ENCODE data around the gene EPS15.

- TF ChIP-seq ZNF146 (tag by site-specific recombination; IDR thresholded peaks at IDR 0.05) = no peak
- no peak for TF ChIP-seq ZNF571 (tag by site-specific recombination; IDR thresholded peaks at IDR 0.05)
- TF ChIP-seq, protein P1, sequence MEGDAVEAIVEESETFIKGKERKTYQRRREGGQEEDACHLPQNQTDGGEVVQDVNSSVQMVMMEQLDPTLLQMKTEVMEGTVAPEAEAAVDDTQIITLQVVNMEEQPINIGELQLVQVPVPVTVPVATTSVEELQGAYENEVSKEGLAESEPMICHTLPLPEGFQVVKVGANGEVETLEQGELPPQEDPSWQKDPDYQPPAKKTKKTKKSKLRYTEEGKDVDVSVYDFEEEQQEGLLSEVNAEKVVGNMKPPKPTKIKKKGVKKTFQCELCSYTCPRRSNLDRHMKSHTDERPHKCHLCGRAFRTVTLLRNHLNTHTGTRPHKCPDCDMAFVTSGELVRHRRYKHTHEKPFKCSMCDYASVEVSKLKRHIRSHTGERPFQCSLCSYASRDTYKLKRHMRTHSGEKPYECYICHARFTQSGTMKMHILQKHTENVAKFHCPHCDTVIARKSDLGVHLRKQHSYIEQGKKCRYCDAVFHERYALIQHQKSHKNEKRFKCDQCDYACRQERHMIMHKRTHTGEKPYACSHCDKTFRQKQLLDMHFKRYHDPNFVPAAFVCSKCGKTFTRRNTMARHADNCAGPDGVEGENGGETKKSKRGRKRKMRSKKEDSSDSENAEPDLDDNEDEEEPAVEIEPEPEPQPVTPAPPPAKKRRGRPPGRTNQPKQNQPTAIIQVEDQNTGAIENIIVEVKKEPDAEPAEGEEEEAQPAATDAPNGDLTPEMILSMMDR (tag by site-specific recombination; IDR thresholded peaks at IDR 0.05) = no peak
- no peak for TF ChIP-seq ZNF239 (tag by site-specific recombination; IDR thresholded peaks at IDR 0.05)
- peak; percentile 31; the same call in 1 of the 2 replicates for TF ChIP-seq KLF8 (tag by site-specific recombination; IDR thresholded peaks at IDR 0.05)
- TF ChIP-seq, protein P2, sequence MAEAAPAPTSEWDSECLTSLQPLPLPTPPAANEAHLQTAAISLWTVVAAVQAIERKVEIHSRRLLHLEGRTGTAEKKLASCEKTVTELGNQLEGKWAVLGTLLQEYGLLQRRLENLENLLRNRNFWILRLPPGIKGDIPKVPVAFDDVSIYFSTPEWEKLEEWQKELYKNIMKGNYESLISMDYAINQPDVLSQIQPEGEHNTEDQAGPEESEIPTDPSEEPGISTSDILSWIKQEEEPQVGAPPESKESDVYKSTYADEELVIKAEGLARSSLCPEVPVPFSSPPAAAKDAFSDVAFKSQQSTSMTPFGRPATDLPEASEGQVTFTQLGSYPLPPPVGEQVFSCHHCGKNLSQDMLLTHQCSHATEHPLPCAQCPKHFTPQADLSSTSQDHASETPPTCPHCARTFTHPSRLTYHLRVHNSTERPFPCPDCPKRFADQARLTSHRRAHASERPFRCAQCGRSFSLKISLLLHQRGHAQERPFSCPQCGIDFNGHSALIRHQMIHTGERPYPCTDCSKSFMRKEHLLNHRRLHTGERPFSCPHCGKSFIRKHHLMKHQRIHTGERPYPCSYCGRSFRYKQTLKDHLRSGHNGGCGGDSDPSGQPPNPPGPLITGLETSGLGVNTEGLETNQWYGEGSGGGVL (tag by site-specific recombination; IDR thresholded peaks at IDR 0.05) = peak; percentile 71
- peak; percentile 39 for TF ChIP-seq REST (tag by site-specific recombination; IDR thresholded peaks at IDR 0.05)
Observed at GRCh38 chr1:51518033-51518585, 957 bp downstream of the EPS15 start.
